Liver (tissue), 3 donors: ENCODE data around the gene FURIN.

Source experiments
- CTCF ChIP-seq: fragments of 150-350 bp; IDR thresholded peaks from 2 replicates; pipeline ENCODE4 v1.5.1; 2017; ENCODE audit warnings: improper control_type of control experiment, low read depth, low read length; ENCODE audit not compliant: missing input control
- HNF4G ChIP-seq: IDR thresholded peaks from 2 replicates; pipeline ENCODE4 v1.6.1; 2016; ENCODE audit warnings: antibody characterized with exemption
- JUND ChIP-seq, 2 donors: IDR thresholded peaks; 2 replicates each; pipeline ENCODE4 v1.6.1; 2016; ENCODE audit warnings: antibody characterized with exemption in 2 of 2
- MAX ChIP-seq: IDR thresholded peaks from 2 replicates; pipeline ENCODE4 v1.6.1; 2016; ENCODE audit warnings: antibody characterized with exemption
- REST ChIP-seq: IDR thresholded peaks from 2 replicates; pipeline ENCODE4 v1.6.1; 2016; ENCODE audit warnings: antibody characterized with exemption, mild to moderate bottlenecking
- SP1 ChIP-seq: IDR thresholded peaks from 2 replicates; pipeline ENCODE4 v1.6.1; 2018; ENCODE audit warnings: antibody characterized with exemption, mild to moderate bottlenecking
- TAF1 ChIP-seq: conservative IDR thresholded peaks from 2 replicates; pipeline ENCODE4 v1.6.1; 2016; ENCODE audit warnings: antibody characterized with exemption, mild to moderate bottlenecking
- YY1 ChIP-seq: IDR thresholded peaks from 2 replicates; pipeline ENCODE4 v1.6.1; 2016; ENCODE audit warnings: antibody characterized with exemption, mild to moderate bottlenecking
- ZBTB33 ChIP-seq: IDR thresholded peaks from 2 replicates; pipeline ENCODE4 v1.6.1; 2016; ENCODE audit warnings: antibody characterized with exemption
- donor health status: healthy.
- donor health status: healthy.

- no peak for TF ChIP-seq ZBTB33
- TF ChIP-seq JUND (IDR thresholded peaks at IDR 0.05), result peak in 1 of 2 donors; percentile 21
- peak; percentile 64 for TF ChIP-seq SP1
- TF ChIP-seq CTCF, result no peak
- TF ChIP-seq HNF4G, result no peak
- no peak for TF ChIP-seq MAX
- no peak for TF ChIP-seq REST
- TF ChIP-seq TAF1, result no peak
- TF ChIP-seq YY1, result no peak
Measured at GRCh38 chr15:90860450-90860849, 7.9 kb upstream of the FURIN start.
